HPDE6-E6E7 (cell line): ENCODE measurements around the gene PRKCA.

Experiments
- DNase-seq: peaks from one replicate; pipeline ENCODE4 v3.0.0; 2011; ENCODE audit warnings: missing footprints; ENCODE audit errors: extremely low spot score

Gene PRKCA

DNA sequence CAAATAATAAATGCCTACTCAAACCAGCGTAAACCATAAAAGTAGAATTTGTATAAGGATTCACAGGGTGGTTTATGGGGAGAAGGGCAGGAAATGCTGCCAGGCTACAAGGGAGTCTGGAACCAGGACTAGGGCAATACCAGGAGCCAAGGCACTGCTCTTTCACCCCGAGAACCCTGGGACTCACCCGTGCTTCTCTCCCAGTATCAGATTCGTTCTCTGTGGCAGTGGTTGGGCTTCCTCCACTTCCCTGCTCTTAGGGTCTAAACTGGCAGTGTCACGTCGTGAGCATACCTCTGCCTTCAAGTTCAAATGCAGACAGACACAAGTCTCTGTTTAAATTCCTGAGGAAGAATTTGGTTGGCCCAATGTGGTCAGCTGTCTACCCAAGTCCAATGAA is 49.3 kb downstream of the PRKCA start:
- no peak for DNase-seq

DNA sequence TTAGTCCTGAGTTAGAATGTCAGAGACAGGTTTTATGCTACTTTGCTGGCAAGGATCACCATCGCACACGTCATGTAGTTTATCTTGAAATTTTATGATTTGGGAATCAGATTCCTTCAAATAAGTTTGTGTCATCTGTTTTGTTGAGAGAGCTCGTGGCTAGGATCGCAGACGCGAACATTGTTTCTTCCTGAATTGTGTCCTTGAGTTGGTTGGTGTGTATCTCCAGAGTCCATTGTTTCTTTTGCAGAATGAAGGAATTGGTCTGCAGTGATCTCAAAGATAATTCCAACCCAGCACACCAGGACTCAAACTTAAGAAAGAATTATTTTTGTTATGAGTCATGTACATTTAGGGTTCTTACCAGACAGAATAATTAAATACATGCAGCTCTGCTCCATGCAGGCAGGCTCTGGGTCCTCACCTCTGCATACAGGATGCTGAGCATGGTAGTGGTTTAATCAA is 51.6 kb downstream of the PRKCA start:
- no peak for DNase-seq

- no peak for DNase-seq
Observed at GRCh38 chr17:66354472-66354871, 52.1 kb downstream of the PRKCA start.

DNA sequence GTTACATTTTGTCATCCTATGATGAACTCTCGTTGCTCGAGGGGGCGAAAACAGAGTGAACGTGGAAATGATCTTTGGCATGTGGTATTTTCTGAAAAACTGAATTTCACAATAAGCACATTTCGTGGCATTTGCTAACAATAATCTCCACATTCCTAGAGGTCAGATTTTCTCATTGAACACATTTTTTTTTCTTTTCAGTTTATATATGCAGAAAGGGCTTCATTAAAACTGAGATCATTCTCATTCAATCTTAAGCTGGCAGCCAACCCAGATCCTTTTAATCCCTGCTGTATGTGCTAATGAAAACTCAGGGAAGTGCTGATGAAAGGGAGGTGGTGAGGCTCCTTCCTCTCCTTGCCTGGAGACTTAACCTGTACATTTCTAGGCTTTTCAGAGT is 52.6 kb downstream of the PRKCA start:
- DNase-seq = no peak

DNA sequence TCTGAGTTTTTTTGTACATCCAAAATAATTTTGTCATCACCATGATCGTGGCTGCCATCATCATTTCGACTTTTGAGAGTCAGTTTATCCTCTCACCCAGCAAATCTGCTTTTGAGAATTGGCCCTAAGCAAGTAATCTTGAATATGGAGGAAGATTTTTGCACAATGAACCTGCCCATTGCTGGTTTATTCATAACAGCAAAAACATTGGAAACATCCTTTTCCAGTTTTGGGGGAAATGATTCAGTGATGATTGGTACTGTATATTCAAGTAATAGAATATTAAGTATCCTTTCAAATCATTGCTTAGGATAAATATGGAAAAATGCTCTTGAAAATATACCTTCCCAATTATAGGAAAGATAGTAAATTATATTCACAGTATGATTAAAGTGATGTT is 53.1 kb downstream of the PRKCA start:
- DNase-seq = no peak

DNA sequence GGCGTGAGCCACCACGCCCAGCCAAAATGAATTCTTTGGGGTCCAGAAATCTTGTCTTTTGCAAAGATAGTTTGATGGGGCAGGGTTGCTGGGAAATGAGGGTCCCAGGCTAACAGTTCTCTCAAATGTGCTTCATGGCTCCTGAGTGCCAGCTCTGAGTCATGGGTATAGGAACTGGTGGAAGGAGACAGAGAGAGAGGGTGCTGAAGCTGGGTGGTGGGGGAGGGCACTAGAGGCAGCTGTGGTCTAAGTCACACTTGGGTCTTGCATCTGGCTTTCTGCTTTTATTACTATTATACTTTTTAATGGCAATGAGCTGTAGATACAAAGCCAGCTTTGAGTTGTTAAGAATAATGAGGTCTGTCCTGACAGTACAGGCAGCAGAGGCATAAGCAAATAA is 54.6 kb downstream of the PRKCA start:
- DNase-seq = no peak

- no peak for DNase-seq
Observed at GRCh38 chr17:66359351-66359750, 56.9 kb downstream of the PRKCA start.

DNA sequence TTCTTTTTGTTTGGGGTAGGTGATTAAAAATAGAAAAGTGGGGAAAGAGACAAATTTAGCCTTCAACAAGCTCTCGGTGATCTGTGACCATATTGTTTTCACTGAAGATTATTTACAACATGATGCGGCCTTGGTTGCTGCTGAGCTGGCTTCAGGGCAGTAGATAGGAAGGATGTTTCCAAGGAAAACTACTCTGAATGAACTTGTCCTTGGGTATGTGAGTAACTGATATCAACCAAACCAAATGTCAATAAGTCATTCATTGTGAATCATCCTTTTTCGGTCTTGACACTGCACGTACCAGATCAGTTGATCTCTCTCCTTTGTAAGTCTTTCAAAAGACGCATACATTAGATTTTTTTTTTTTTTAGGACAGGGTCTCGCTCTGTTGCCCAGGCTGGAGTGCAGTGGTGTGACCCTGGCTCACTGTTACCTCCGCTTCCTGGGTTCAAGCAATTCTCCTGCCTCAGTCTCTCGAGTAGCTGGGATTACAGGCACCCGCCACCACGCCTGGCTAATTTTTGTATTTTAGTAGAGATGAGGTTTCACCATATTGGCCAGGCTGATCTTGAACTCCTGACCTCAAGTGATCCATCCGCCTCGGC is 58.6 kb downstream of the PRKCA start:
- DNase-seq = peak; percentile 17

- DNase-seq = no peak
Observed at GRCh38 chr17:66364508-66364907, 62.1 kb downstream of the PRKCA start.

- no peak for DNase-seq
Observed at GRCh38 chr17:66364990-66365490, 62.6 kb downstream of the PRKCA start.

- DNase-seq = no peak
Observed at GRCh38 chr17:66365903-66366302, 63.5 kb downstream of the PRKCA start.

GRCh38 chr17:66367107-66367506 is 64.7 kb downstream of the PRKCA start:
- no peak for DNase-seq

DNA sequence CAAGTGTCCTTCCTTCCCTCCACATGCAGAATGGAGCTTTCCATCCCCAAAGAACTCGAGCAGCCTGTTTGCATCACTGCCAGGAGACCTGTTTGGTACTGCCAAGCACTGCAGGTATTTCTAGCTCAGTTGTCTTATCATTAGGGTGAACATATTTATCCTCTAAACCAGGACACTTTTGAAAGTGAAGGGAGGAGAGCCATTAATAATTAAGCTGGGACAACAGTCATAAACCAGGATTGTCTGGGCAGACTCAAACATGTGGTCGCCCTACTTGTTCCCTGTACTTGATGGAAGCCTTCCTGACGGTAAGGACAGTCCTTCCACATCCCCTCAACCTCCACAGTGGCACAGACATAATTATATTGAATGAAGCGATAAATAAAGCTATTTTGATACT is 67.4 kb downstream of the PRKCA start:
- DNase-seq = no peak

DNA sequence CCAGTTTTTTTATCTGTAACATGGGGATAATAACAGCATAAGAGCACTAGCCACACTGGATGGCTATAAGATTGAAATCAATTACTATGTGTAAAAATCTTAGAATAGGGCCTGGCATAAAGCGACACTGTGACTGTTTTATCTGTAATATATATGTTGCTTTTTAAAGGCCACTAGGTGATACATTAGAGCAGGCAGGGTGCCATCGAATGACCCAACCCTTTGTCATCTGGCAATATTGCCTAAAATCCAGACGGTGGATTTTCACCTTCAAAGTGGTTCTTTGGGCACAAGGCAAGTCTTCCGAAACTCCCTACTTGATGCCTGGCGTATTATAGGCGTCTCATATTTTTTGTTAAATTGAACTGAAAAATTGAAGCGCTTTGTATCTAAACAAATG is 69.1 kb downstream of the PRKCA start:
- no peak for DNase-seq

- DNase-seq = no peak
Observed at GRCh38 chr17:66372182-66372581, 69.8 kb downstream of the PRKCA start.

- no peak for DNase-seq
Observed at GRCh38 chr17:66373079-66373478, 70.7 kb downstream of the PRKCA start.

- no peak for DNase-seq
Observed at GRCh38 chr17:66373944-66374817, 71.8 kb downstream of the PRKCA start.

GRCh38 chr17:66375121-66375520 is 72.7 kb downstream of the PRKCA start:
- DNase-seq = no peak

GRCh38 chr17:66378296-66378695 is 75.9 kb downstream of the PRKCA start:
- no peak for DNase-seq

GRCh38 chr17:66379544-66379943 is 77.1 kb downstream of the PRKCA start:
- no peak for DNase-seq

- no peak for DNase-seq
Observed at GRCh38 chr17:66379996-66380395, 77.6 kb downstream of the PRKCA start.

GRCh38 chr17:66381701-66382362 is 79.4 kb downstream of the PRKCA start:
- no peak for DNase-seq

- no peak for DNase-seq
Observed at GRCh38 chr17:66383333-66383732, 80.9 kb downstream of the PRKCA start.
